HL-60/S4 treated with phorbol 12-myristate 13-acetate at 8.2 ng/mL for 4 days and 3 days (cell line): ENCODE results near the gene NIM1K.
"Not testable (repeated sequence)": the region's sequence is repeated elsewhere in the genome, so short reads cannot be mapped to it uniquely, and the experiment has no call there.

Source experiments
- in situ Hi-C: fragments of 300-500 bp; cut with MboI; formaldehyde crosslinking; loops from 2 replicates; pipeline ENCODE4 v1.15.0; 2022; ENCODE audit warnings: low sequenced_read_pairs

NIM1K gene

GRCh38 chr5:43225649-43226245, 33.7 kb downstream of the NIM1K start:
- in situ Hi-C loops, result no loop called here

DNA sequence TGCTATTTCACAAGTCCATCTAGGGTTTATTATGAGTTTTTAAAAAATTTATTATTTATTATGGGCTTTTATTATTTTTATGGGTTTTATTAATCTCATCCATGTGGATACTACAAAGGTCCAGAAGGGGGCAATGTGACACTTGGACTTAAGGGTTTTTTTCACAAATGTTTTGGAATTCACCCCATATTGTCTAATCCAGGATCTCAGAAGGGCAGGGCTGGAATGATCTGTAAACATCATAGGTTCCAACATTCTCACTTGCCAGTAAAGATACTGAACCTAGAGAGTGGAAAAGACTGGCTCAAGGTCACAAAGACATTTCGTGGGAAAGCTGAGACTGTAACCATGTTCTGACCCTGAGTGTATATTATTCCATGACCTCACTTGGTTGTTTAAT, 35.6 kb downstream of the NIM1K start:
- in situ Hi-C loops, result no loop called here

DNA sequence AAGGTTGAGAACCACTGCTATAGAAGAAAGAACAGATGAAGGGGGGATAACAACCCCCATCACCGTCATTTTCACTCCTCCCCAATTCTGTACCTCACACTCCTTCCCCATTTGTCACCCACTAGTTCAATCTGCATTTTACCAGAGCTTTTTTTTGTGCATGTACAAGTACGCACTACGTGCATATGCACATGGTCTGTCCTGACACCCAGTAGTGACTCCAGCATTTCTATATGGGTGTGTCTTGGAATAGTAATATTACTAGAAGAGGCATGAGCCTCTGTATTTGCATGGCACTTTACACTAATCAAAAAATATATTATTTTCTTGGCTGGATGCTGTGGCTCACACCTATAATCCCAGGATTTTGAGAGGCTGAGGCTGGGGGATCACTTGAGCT, 38.7 kb downstream of the NIM1K start:
- in situ Hi-C loops, result no loop called here

GRCh38 chr5:43231977-43232376, 40.0 kb downstream of the NIM1K start:
- in situ Hi-C loops, result no loop called here

DNA sequence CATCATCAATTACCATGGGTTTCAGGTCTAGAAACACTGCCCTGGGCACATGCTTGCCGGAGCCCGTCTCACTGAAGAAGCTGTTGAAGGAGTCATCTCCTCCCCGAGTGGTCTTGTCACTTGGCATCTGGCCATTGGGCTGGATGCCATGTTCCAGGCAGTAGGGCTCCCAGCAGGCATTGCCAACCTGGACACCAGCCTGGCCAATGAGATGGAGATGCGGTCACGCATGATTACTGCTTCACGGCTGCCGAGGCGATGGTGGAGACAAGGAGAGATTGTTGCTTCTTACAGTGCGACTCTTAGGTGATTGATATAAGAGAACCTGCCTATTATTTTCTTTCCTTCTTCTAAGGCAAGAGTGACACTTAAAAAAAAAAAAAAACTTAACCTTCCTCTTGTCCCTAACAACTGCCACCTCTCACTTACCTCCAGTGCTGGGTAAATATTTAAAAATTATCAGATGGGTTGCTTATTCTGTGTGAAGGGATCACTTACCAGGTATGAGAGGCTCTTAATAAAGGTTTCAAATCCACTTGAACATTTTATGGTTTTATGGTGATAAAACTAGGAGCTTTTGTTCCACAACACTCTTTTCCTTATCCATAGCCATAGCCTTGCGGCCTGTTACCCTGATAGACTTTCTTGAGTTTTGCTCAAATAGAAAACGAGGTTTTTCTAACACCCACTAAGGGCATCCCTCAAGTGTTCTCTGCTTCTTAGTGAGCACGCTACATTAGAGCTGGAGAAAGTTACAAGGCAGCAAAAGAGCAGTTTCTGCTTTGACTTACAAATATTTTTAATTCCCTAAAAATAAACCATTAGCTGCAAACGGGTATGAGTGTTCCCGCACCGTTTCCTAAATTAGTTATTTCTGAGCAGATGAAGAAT, 41.2 kb downstream of the NIM1K start:
- in situ Hi-C loops, result no loop called here

GRCh38 chr5:43233946-43234345, 41.9 kb downstream of the NIM1K start:
- in situ Hi-C loops, result no loop called here

GRCh38 chr5:43236653-43237355, 44.8 kb downstream of the NIM1K start:
- in situ Hi-C loops, result no loop called here

DNA sequence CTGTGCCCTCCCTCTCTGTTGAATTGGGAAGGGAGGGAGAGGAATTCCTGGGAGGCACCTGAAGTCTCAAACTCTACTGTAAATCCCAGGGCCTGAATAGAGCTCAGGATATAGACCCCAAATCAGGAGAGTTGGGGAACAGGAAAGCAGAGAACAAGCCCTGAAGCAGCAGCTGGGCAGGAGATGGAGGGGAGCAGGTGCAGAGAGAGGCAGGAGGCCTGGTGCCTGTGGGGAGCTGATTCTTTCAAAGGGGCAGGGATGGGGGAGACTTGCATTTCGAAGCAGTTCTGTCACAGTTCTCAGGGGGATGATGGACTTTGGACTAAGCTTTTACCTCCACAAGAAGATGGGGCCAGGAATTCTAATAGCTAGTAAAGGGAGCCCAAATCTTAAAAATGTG, 50.2 kb downstream of the NIM1K start:
- in situ Hi-C loops, result no loop called here

DNA sequence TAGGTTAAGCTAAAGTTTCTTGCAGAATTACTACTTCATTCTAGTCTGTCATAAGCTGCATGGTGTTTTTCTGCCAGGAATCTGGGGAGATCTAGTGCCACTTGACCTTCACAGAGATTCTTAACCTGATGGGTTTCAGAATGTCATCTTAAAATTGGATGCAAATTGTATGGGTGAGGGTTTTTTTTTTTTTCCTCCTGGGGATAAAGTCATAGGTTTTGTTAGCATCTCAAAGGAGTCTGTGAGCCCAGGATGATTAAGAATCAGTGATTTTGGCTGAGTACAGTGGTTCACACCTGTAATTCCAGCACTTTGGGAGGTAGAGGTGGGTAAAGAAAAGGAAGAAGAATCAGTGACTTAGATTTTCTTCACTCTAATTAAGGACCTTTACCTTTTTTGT, 51.2 kb downstream of the NIM1K start:
- in situ Hi-C loops, result no loop called here

GRCh38 chr5:43244823-43245565, 53.0 kb downstream of the NIM1K start:
- in situ Hi-C loops, result no loop called here

GRCh38 chr5:43245724-43246385, 53.8 kb downstream of the NIM1K start:
- in situ Hi-C loops, result no loop called here

DNA sequence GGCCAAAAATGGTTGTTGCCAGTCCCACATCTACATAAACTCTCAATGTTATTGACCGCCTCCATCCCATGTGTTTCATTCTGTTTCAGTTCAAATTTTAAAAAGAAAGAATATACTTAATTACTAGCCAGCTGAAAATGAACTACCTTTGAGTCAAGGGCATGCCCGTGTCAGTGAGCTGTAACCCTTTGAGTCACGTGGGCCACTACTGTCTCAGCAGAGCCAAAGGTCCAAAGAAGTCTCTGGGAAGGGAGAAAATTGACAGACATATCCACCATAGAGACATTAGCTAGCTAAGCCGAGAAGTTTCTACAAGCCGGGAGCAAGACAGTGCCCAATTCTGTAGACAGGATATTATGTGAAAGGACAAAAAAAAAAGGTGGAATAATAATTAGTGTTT, 59.7 kb downstream of the NIM1K start:
- in situ Hi-C loops, result no loop called here

- in situ Hi-C loops, result no loop called here
Measured at GRCh38 chr5:43255704-43256103, 63.7 kb downstream of the NIM1K start.

- in situ Hi-C loops, result no loop called here
Measured at GRCh38 chr5:43256261-43256966, 64.4 kb downstream of the NIM1K start.

DNA sequence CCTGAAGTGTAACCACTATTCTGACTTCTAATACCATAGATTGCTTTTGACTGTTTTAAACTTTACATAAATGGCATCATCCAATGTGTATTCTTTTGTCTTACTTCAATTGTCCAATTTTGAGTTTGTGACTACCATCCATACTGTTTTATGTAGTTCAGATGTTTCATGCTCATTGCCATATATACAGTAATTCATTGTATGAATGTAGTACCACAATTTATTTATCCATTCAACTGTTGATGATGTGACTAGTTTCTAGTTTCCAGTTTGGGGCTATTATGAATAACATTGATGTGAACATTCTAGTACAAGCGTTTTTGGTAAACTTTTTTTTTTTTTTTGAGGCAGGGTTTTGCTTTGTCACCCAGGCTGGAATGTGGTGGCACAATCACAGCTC, 66.1 kb downstream of the NIM1K start:
- in situ Hi-C loops, result no loop called here

DNA sequence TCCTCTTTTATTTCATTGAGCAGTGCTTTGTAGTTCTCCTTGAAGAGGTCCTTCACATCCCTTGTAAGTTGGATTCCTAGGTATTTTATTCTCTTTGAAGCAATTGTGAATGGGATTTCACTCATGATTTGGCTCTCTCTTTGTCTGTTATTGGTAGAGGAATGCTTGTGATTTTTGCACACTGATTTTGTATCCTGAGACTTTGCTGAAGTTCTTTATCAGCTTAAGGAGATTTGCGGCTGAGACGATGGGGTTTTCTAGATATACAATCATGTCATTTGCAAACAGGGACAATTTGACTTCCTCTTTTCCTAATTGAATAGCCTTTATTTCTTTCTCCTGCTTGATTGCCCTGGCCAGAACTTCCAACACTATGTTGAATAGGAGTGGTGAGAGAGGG, 70.2 kb downstream of the NIM1K start:
- in situ Hi-C loops, result not testable (repeated sequence)

DNA sequence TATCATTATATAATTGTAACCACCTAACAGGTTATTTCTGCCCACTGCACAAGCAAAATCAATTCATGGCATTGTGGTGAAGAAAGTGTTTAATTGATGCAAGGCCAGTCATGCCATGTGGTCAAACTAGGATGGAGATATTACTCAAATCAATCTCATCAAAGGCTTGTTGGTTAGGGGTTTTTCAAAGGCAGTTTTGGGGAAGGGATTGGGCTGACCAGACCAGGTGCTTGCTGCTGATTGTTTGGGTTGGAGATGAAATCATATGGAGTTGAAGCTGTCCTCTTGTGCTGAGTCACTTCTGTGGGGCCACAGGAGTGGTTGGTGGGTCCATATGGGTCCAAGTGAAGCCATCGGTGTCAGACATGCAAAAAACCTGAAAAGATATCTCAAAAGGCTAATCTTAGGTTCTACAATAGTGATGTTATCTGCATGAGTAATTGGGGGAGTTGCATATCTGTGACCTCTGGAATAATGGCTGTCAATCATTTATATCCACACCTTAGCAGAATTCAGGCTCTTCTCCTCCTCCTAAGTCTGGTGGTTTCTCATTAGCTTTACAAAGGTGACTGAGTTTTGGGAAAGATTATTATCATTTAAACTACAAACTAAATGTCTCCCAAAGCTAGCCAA, 76.3 kb downstream of the NIM1K start:
- in situ Hi-C loops, result no loop called here

DNA sequence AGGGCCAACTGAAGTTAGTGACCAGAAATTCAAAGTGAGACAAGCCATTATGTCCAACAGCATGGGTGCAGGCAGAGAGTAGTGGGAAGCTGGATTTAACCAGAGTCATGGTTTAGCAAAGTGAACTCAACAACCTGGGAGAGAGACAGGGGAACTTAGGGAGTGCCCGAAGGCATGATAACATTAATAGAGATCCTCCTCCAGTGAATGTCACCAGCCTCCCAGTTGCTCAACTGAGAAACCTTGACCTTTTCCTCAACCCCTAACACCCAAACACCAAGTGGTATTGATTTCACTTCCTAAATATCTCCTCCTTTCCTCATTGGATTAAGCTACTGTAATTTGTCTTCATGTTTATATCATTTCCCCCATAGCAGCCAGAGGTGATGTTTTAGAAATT, 78.6 kb downstream of the NIM1K start:
- in situ Hi-C loops, result no loop called here

GRCh38 chr5:43273552-43273951, 81.5 kb downstream of the NIM1K start:
- in situ Hi-C loops, result no loop called here
